Renal cortex interstitium (tissue), 11 donors: ENCODE data around the gene ALK. TPM values are rescaled to one million over a fixed set of nuclear protein-coding genes. Genes with fewer than 3 reads are reported as not detected.

Source experiments
- DNase-seq, 11 donors: peaks; one replicate each; pipeline ENCODE4 v3.0.0-alpha.2; 2013; ENCODE audit warnings: low read depth in 9 of 11, low spot score in 4 of 11; ENCODE audit errors: extremely low read depth in 1 of 11
- polyA plus RNA-seq, 3 donors: library from polyadenylated mRNA; unstranded; fragments of 120-200 nt; gene quantifications; one replicate each; pipeline ENCODE4 v1.2.1, GENCODE V29; 2013; ENCODE audit not compliant: insufficient read length in 3 of 3

The ALK gene
- polyA plus RNA-seq, 3 donors, result 0.17 to 0.60 (median 0.35) TPM

DNA sequence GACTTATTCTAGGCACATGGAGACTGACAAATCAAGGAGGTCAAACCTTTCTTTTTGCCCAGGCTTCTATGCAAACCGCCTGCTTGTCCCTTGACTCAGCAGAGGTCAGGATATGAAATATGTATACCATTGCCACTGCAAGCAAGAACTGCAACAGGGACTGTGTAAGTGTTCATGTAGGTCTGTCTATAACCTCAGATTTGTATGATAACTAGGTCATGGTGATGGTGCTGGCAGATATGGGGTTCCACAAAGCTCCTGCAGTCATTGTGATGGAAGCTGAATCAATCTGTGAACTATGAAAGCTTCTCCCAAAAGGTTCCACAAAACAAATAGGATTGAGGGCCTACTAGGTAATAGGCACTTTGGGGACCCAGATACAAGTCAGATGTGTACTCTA is 489.9 kb downstream of the ALK start:
- no peak for DNase-seq

DNA sequence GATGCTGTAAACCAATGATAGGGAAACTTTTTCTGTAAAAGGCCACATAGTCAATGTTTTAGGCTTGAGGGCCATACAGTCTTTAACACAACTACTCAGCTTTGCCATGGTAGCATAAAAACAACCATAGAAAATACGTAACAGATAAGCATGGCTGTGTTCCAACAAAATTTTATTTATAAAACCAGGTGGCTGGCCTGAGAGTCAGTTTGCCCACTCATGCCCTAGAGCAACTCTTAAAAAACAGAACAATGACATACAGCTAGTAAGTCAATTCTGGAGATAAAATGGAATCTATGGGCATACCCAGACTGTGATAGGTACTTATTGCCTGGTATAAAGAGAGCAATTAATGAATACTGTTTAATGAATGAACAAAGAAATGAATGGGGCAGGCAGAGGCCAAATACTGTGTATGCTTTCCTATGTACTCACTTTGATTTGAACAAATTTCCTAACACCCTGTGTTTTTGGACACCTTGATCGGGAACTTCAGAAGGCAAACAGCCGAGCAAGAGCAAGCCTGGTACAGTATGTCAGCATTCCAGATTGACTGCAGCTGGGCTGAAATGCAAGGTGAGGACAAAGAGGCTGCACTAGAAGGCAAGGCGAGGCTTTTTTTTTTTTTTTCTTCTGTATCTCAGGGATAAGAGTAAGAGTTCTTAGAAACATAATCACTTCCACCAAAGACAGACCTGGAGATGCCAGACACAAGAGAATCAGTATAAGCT is 490.8 kb downstream of the ALK start:
- no peak for DNase-seq

DNA sequence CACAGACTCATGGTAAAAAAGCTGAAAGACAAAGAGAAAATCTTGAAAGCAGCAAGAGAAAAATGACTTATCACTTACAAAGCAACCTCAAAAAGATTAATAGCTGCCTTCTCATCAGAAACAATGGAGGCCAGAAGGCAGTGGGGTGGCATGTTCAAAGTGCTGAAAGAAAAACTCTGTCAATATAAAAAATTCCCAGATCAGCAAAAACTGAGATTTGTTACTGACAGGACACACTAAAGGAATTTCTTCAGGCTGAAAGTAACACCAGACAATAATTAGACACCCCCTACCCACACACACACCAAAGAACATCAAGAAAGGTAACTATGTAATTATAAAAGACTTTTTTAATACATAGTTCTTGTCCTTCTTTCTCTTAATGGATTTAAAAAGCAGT is 495.0 kb downstream of the ALK start:
- DNase-seq, result no peak

DNA sequence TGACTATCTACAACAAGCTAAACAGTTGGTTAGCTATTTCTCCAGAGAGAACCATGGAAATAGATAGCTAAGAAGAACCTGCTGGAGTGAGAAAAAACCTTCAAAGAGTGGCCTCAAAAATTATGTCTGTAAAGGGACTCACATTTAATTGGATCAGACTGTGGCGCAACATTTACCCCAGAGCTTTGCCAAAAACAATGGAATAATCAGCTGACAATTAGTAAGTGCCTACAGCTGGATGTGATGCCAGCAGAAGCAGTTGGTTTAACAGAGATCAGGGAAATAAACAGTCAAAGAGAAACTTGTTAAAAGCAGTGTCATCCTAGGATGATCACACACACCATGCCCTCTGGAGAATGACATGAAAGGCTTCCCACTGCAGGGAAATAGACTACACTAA is 495.5 kb downstream of the ALK start:
- no peak for DNase-seq

DNA sequence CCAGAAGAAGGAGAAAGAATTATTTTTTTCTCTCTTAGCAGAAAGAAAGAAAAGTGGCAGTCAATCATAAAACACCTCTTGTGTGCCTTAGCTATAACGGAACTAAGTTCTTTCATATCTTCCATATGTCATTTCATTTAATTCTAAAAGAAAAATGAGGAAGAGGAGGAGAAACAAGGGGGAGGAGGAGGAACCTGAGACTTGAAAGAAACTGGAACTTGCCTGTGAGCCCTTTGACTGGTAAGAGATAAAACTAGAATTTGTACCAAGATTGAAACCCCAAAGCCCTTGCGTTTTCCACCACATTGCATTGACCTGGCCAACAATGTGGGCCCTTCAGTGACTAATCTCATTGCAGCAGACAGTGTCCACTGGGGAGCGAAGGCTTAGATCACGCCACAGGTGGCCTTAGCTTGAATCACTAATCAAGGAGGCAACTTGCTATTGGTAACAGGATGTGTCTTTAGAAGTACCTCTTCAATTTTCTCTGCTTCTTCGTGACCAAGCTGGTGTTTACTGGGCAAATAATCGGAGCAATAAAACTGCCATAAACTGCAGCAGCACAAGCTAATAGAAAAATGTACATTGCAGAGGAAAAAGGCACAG is 498.2 kb downstream of the ALK start:
- DNase-seq, result no peak

DNA sequence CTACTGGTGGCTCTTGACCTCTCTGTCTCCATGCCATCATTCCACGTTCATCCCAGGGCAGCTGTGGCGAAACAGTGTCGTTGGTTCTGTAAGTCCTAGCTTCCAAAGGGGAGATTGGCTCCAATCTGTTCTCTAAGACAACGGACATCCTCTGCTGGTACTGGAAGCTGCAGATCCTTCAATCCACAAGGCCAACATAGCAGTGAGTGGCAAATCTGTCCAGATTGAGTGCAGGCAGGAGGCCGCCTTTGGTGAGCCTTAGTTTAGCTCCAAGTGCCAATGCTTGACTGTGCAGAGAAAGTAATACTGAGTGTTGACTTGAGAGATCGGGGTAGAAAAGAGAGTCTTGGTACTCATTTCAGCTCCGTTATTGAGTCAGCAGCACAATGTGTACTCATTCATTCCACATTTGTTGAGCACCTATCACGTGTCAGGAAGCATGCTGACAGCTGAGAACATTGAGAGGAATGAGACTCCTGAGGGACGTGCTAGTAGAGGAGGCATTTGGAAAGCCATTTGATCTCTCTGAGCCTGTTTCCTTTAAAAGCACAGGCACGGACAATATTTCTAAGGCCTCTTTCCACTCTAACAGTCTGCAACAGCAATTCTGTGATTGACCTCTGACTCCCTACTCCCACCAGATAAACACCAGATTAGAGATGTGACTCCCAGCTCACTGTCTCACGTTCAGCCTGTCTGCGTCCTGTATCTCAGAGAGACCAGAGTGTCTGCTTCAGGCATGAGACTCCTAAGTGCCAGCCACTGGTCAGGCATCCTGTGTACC is 500.2 kb downstream of the ALK start:
- DNase-seq, result peak in 7 of 11 donors; percentile 51 to 80 (median 69)

DNA sequence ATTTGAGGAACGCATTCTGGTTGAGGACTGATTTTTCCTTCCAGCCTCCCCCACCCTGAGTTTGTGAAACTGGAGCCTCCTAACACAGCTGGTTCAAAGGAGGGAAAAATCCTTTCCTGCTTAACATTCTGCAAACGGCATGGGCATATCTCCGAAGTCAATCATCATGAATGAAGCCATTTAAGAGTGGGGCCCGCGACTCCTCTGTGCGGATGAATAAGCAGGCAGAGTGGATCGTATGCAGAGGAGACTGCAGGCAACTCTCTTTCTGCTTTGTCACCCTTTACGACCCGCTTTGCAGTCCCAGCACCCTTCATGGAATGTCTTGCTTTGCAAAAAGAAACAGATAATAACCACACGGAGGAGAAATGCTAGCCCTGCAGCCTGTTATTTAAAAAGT is 500.9 kb downstream of the ALK start:
- no peak for DNase-seq

DNA sequence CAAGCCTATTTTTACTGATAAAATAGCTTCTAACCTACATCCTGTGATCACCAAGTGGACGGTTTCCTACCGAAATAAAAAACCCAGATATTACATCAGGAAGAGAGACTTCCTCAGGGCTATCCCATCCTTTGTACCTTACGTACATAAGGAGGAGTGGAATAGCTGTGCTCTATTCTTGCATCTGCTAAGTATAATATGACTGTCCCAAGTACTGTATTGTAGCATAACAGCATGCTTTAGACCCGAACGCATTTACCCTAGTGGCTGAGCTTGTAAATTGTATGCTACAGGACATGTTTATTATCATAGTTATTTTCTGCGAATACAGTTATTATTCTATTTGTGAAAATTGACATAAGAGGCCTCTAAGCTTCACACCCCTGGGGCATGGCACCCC is 503.8 kb downstream of the ALK start:
- DNase-seq, result no peak

DNA sequence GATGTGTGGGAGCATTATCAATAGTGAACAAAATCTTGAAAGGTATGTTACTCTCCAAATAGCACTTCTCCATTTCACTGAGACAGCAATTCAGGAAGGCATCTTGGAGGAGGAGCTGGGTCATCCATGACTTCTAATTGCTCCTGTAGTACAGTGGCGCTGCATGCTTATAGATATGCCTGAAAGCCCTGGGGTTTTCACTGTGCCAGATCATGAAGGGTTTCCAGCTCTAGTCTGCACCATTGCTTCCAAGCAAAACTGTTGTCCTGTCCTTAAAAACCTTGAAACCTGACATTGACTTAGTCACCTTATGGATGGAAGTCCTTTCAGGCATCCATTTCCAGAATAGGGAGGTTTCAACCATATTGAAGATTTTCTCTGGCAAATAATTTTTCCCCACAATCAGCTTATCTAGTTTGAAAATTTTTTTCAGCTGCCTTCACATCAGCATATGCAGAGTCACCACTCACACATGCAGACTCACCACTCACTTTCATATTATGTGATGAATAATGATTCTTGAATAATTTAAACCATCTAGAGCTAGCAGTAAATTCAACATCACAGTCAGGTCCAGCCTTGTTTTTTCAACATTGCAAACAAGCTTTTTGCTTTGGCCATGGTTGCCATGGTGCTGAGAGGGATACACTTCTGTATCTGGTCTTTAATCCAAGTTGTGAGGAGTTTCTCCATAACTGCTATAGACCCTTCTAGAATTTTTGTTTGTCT is 509.0 kb downstream of the ALK start:
- no peak for DNase-seq

DNA sequence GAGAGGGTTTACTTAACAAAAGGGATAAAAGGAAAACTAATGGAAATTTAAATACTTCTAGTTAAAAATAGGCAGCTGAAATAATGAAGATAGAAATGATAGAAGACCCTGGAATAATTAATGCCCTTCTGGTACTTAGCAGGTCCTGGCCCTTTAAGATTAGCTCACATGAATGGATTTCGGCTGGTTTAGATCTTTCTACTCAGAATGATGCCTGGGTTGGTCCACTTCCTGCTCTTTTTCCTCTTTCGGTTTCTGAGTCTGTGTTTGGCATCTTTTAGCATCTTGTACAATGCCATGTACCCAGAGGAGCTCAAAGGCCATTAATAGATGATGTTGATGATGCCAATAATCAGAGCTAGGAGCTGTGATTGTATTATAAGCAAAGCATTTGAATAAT is 515.7 kb downstream of the ALK start:
- DNase-seq, result no peak

DNA sequence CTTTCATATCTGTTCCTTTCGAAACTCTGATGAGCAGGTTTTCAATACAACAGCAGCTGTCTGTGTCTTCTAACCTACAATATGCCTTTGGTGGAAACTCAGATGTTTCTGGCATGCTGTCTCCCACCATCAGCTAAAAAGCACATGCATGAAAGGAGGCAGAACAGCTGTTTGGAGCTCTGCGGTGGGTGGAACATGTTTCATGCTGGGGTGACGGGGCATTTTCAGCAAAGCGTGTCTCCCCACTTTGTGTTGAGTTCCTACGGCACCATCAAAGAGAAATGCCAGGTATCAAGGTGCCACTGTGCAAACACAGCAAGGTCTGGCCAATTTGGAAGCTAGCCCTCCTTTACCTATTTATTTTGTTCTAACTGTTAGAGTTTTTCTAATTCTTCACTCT is 516.1 kb downstream of the ALK start:
- DNase-seq, result no peak

DNA sequence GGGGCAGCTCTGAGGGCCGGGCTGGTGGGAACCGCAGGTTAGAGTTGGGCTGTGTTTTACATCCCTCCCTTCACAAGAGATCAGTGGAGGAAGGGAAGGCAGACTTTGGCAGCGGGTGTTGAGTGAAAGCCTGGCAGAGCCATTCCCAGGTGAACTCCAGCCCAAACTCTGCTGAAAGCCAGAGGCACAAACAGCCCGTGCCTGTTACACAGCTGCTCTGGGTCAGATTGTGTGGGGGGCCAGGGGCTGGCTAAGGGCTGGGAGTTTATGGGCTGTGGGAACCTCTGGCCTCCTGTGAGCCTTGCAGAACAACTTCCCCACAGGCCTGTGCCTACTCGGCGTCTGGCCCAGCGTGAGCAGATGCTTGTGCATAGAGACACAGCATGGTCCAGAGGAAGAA is 519.4 kb downstream of the ALK start:
- DNase-seq, result peak in 4 of 11 donors; percentile 33 to 52 (median 47)

DNA sequence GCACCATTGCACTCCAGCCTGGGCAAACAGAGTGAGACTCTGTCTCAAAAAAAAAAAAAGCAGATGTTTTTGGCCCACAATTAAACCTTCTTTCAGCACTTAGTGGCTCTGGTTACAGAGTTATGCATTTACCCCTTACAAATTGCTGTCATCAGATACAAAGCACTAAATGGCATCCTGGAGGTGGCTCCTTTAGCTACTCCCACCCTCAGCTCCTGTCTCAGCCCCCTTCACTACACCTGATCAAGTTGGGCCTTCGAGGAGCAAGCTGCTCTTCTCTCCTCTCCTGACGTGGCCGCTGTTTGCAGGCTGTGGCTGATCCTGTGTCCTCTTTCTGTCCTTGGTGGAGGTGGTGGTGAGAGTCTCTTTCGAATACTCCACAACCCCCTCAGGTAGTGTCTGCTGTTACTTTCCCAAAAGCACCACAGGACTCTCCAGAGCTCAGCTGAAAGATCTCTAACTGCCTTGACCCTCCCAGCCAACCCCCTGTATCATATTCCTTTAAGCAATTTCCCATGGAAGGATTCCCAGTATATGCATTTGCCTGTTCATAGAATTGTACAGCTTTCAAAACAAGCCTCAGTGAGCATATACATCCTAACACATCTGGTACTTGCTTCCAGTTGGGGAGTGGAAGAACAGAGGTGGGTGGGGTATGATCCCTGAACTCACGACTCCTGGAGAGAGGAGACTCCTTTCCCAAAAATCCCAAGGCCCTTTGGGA is 520.3 kb downstream of the ALK start:
- peak in 1 of 11 donors; percentile 17 for DNase-seq

DNA sequence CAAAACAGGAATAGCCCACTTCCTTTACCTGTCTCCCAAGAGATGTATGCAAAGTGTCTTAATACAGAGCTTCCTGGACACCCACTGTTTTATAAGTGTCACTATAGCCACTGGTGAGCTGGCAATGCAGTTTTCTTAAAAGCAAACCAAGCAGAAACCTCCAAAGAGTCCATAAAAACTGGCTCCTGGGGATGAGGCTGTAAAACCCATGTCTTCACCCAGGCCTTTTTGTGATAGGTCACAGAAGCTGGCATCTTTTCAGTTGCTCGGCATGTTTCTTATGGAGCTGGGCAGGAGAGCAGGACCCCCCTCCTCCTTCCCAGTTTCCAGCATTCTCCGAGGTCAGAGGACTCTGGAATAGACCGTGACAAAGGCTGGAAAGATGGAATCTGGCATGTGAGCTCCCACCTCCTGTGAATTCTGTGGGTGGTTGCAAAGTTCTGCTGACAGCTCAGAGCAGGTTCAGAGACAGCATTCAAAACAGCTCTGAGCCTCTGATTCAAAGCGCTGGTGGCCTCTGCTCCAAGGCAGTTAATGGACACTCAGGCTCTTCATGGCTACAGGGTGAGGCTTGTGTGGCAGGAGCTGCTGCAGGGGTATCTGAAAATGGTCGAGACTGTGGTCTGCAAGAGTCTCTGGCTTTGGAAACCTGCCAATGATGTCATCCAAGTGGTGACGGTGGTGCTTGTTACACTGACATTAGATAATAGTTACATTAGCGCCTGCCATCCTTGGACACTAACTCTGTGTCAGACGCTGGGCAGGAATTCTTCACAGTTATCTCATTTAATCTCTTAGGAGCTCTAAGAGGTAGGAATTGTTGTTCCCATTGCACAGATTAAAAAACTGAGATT is 522.8 kb downstream of the ALK start:
- DNase-seq, result peak in 2 of 11 donors; percentile 57 to 63

DNA sequence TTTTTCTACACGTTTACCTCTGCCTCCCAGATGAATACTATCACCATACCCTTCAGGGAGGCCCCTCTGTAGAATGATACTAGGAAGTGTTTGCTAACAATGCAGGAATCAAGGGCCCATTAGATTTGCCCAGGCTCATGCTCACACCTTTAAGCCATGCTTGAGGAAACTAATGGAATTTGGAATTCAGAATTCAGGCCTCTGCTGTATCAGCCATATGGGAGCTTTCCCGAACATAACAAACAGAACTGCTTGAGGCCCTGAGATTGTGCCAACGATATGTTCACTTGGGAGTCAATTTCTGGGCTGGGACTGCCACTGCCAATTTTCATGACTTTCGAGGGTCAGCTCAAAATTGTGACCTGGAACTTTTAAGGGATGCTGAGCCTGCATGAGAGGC is 523.7 kb downstream of the ALK start:
- peak in 2 of 11 donors; percentile 36 to 38 for DNase-seq

DNA sequence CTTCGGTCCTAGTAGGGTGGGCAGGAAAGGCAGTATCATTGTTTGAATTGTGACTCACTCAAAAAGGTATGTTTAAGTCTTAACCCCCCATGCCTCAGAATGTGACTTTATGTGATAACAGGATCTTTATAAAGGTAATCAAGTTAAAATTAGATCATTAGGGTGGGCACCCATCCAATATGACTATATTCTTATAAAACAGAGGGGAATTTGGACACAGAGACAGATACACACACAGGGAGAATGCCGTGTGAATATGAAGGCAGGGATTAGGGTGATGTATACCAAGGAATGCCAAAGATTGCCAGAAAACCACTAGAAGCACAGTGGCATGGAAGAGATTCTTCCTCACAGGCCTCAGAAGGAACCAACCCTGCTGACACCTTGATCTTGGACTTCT is 524.3 kb downstream of the ALK start:
- no peak for DNase-seq

DNA sequence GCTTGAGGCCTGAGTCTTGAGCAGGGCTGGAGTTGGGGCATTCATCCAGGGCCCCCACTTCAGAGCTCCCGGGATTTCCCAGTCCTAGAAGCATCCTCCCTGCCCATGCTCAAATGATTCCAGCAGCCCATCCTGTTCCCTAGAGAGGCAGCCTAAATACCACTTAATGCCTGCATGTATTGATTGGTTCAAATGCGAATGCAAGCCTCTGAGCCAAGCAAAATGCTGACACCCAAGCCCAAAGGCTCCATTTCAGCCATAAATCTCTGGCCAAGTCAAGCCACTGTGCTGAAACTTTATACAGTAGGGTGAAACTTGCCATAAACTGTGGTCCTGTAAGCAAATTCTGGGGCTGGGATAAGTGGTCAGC is 526.4 kb downstream of the ALK start:
- peak in 1 of 11 donors; percentile 20 for DNase-seq

DNA sequence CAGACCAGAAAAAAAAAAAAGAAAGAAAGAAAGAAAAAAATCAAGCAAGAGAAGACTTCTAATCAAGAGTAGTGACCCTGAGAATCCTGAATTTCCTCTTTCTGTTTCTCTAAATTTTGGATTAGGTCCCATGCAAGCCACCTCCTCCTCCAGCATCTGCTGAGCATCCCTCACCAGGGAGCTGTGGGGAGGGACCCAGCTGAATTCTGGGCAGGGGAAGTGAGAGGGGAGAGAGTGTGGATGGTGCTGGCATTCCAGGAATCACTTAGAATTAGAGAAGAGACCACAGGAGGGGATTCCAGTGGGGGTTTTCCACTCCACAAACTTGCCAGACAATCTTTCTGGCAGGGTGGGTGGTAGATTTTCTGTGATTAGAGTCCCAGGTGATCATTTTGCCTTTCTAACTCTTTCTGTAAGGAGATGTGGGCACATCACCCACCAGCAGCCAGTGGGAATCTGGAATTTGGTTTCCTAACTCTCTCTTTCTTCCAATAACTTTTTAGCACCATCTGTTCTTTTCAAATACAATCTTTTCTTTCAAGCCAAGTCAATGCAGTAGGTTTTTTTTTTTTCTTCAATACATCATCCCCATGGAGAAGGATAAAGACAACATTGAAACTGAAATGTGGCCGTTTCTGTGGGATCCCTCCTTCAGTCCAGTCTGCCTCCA is 526.9 kb downstream of the ALK start:
- no peak for DNase-seq
